Gastrocnemius medialis (tissue), 4 donors: ENCODE measurements around the gene SETBP1.

Experiments used
- POLR2A ChIP-seq, 2 donors: fragments of 450-650 bp; IDR thresholded peaks; one replicate each; pipeline ENCODE4 v1.6.1; 2017; ENCODE audit warnings: antibody characterized with exemption in 2 of 2, mild to moderate bottlenecking in 2 of 2, moderate library complexity in 2 of 2
- TF ChIP-seq, protein P1 (sequence below), 5 experiments: fragments of 450-650 bp in 3 of 5; fragments of 200-600 bp in 2 of 5; sonication (generic) in 2 of 5; IDR thresholded peaks in 4 of 5; conservative IDR thresholded peaks in 1 of 5; 1 replicate in 4 of 5; 2 replicates in 1 of 5; pipeline ENCODE4 v1.5.1; 2016 to 2019; ENCODE audit warnings: antibody characterized with exemption in 5 of 5, mild to moderate bottlenecking in 3 of 5, moderate library complexity in 3 of 5

DNA sequence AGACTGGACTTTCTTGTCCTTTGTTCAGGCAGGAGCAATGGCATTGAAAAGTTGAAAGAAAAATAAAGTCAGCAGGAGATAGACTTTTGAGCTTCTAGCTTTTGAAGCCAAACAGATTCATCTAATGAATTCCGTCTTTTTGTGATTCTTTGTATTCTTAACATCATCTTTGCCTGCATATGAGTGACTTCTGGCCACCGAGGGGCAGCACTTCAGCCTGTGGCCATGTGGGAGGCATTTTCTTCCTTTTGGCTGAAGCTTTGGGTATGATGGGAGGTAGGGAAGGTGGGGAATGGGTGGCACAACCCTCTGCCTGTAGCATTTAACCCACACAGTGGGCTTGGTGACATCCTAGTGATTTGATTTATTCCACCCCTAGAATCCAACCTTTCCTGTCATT, 220.6 kb downstream of the SETBP1 start:
- TF ChIP-seq, protein P1, sequence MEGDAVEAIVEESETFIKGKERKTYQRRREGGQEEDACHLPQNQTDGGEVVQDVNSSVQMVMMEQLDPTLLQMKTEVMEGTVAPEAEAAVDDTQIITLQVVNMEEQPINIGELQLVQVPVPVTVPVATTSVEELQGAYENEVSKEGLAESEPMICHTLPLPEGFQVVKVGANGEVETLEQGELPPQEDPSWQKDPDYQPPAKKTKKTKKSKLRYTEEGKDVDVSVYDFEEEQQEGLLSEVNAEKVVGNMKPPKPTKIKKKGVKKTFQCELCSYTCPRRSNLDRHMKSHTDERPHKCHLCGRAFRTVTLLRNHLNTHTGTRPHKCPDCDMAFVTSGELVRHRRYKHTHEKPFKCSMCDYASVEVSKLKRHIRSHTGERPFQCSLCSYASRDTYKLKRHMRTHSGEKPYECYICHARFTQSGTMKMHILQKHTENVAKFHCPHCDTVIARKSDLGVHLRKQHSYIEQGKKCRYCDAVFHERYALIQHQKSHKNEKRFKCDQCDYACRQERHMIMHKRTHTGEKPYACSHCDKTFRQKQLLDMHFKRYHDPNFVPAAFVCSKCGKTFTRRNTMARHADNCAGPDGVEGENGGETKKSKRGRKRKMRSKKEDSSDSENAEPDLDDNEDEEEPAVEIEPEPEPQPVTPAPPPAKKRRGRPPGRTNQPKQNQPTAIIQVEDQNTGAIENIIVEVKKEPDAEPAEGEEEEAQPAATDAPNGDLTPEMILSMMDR (IDR thresholded peaks at IDR 0.05 in 4 of 5, conservative IDR thresholded peaks at IDR 0.05 in 1 of 5) = no peak
- TF ChIP-seq POLR2A (IDR thresholded peaks at IDR 0.05) = no peak
